UCSD-AML1 (cell line): ENCODE measurements around the gene CNTNAP5.

Experiments used
- DNase-seq: peaks from one replicate; lab custom pipeline; 2025; ENCODE audit not compliant: unreplicated experiment; lab: John Stamatoyannopoulos, UW

Gene CNTNAP5

GRCh38 chr2:124025171-124025580 lies at the start of gene CNTNAP5:
CNTNAP5 (plus strand) TSS chr2:124025287; CDS start chr2:124025651, 364 bp downstream.
- DNase-seq: no peak

GRCh38 chr2:123976054-123976648 lies 48.9 kb upstream of the CNTNAP5 start:
- DNase-seq: no peak

- peak; percentile 19 for DNase-seq
These were observed 31.3 kb upstream of the CNTNAP5 start for GRCh38 chr2:123993728-123994323.

GRCh38 chr2:123999681-124000080 lies 25.4 kb upstream of the CNTNAP5 start:
- no peak for DNase-seq

GRCh38 chr2:124001696-124002430 lies 23.2 kb upstream of the CNTNAP5 start:
- no peak for DNase-seq

GRCh38 chr2:124018890-124019289 lies 6.2 kb upstream of the CNTNAP5 start:
- DNase-seq: no peak

GRCh38 chr2:124024561-124025170 lies 421 bp upstream of the CNTNAP5 start:
- DNase-seq: no peak

GRCh38 chr2:124025891-124026434 lies 876 bp downstream of the CNTNAP5 start:
- no peak for DNase-seq

- no peak for DNase-seq
These were observed 1.4 kb downstream of the CNTNAP5 start for GRCh38 chr2:124026503-124026902.

- DNase-seq: peak; percentile 15
These were observed 2.1 kb downstream of the CNTNAP5 start for GRCh38 chr2:124027182-124027581.

GRCh38 chr2:124032799-124033198 lies 7.7 kb downstream of the CNTNAP5 start:
- DNase-seq: no peak

- DNase-seq: no peak
These were observed 9.2 kb downstream of the CNTNAP5 start for GRCh38 chr2:124034265-124034664.

GRCh38 chr2:124035001-124035400 lies 9.9 kb downstream of the CNTNAP5 start:
- no peak for DNase-seq

GRCh38 chr2:124039032-124039431 lies 13.9 kb downstream of the CNTNAP5 start:
- DNase-seq: no peak

- no peak for DNase-seq
These were observed 14.7 kb downstream of the CNTNAP5 start for GRCh38 chr2:124039762-124040291.

GRCh38 chr2:124045894-124046293 lies 20.8 kb downstream of the CNTNAP5 start:
- no peak for DNase-seq

- DNase-seq: no peak
These were observed 21.2 kb downstream of the CNTNAP5 start for GRCh38 chr2:124046332-124046731.

- DNase-seq: no peak
These were observed 23.0 kb downstream of the CNTNAP5 start for GRCh38 chr2:124048102-124048501.

GRCh38 chr2:124048664-124049063 lies 23.6 kb downstream of the CNTNAP5 start:
- no peak for DNase-seq

- no peak for DNase-seq
These were observed 24.0 kb downstream of the CNTNAP5 start for GRCh38 chr2:124049136-124049535.

GRCh38 chr2:124050833-124051497 lies 25.9 kb downstream of the CNTNAP5 start:
- no peak for DNase-seq
